OCI-M2 (cell line): ENCODE measurements around the gene ADCK2.
"Not testable (repeated sequence)": the region's sequence is repeated elsewhere in the genome, so short reads cannot be mapped to it uniquely, and the experiment has no call there.

Experiments used
- DNase-seq: peaks from one replicate; lab custom pipeline; 2025; ENCODE audit not compliant: unreplicated experiment; lab: John Stamatoyannopoulos, UW

The ADCK2 gene

DNA sequence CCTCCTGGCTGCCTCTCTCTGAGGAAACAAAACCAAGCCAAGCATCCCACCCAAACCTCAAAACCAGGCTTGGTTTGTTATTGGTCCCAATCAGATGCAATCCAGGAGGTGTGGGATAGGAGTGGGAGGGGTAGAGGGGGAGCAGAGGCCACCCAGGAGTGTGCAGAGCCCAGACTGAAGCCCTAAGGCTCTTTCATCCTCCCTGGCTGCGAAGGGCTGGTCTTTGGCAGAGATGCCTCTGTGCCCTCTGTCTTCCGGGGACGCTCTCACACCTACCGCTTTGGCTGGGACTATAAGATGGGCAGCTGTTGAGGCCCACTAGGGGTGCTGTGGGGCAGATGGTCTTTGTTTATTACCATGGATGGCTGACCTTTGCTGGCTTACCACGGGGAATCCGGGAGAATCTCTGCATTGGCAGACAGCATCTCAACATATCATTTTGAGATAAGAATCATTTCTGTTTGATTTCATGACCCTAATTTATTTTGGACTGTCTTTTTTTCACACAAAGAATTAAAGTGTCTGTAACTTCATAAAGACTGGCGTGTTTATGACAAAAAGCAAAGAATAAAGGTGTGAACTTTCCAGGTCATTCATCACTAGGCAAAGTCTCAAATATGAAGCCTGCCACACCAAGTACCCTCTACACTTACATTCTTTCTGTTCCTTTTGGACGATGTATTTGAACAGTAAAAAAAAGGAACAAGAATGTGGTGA is 25.7 kb upstream of the ADCK2 start:
- no peak for DNase-seq

DNA sequence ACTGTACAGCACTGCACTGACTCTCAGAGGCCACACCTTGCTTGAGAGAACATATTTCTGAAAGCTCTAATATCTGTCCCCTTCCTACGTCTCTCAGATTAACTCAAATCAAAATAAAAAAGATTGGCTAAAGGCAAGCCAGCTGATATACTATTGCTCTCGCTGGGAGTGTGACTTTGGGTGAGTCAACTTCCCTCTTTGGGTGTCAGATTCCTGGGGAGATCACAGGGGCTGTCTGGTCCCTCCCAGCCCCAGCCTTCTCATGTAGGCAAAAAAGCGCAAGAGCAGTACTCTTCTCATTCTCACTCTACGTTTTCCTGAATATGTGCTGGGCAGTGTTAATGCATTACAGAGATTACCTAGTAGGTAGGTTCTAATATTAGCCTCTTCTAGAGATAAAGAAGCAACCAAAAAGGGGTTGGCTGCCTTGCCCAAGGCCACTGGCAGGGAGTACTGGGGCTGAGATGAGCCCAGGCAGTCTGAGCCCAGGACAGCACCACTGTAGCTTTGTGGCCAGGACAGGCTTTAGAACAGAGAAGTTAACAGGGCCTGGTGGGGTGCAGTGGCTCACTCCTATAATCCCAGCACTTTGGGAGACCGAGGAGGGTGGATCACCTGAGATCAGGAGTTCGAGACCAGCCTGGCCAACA is 23.1 kb upstream of the ADCK2 start:
- no peak for DNase-seq

DNA sequence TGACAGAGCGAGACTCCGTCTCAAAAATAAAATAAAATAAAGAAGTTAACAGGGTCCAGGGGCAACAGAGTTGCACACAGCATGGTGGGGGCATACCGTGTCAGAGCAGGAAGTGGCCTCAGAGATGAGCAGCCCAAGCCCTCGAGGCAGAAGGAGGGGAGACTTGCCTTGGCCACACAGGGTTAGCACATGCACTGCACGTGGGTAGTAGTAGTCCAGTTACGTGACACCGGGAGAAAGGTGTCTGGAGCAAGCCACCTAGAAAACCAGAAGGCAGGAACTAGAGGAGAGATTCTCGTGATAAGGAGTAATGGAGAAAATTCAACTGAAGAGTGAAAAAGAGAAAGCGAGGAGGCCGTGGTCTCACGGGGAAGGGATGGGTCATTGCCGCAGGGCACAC is 22.4 kb upstream of the ADCK2 start:
- no peak for DNase-seq

DNA sequence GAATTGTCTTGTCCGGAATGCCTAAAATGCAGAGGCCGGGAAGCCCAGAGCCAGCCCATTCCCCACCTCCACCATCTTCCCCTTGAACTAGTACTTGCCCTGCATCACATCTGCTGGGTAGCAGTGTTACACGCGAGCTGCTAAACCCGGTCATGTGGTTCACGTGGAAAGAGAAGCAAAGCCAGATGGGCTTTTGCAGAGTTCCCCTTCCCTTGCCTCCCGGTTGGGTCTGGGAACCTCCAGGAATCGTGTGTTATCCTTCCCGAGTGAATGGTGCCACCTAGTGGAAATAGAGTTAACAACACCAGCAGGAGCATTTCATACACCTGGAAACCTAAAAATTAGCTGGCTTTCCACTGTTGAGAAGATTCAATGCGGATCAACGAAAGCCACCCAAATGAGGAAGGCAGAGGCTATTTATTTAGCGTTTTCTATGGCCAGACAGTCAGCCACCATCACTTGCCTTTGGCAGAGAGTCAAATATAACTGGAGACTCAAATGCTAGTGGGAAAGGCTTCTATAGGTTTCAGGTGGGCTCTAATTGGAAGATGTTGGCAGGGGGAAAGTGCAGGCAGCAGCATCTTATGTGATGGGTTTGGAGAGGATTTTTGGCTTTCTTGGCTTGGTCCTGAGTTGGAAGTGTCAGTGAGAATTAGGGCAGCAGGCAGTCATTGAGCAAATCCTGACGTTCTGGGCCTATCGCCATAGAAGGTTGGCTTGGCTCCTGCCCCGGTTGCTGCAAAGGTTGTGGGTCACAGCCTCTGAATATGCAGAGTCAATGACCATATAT is 19.2 kb upstream of the ADCK2 start:
- DNase-seq, result peak; percentile 50

DNA sequence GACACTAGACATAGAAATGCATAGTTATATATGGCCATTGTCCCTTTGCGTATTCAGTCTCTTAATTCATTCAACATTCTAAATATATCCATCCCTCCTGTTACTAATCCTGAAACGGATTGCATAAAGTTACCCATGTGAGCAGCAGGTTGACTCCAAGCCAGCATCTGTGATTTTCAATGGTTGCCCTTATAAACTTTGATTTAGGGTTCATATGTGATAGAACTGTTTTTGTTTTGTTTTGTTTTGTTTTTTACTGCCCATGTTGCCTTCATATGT is 18.7 kb upstream of the ADCK2 start:
- DNase-seq, result no peak

DNA sequence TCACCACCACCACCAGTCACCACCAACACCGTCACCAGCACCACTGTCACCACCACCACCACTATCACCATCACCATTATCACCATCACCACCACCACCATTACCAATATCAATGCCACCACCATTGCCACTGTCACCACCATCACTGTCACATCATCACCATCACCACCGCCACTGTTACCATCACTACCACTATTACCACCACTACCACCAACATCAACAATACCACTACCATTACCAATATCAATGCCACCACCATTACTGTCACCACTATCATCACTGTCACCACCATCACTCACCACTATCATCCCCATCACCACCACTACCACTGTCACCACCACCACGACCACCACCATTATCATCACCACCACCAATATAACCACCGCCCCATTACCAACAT is 18.1 kb upstream of the ADCK2 start:
- DNase-seq, result no peak

DNA sequence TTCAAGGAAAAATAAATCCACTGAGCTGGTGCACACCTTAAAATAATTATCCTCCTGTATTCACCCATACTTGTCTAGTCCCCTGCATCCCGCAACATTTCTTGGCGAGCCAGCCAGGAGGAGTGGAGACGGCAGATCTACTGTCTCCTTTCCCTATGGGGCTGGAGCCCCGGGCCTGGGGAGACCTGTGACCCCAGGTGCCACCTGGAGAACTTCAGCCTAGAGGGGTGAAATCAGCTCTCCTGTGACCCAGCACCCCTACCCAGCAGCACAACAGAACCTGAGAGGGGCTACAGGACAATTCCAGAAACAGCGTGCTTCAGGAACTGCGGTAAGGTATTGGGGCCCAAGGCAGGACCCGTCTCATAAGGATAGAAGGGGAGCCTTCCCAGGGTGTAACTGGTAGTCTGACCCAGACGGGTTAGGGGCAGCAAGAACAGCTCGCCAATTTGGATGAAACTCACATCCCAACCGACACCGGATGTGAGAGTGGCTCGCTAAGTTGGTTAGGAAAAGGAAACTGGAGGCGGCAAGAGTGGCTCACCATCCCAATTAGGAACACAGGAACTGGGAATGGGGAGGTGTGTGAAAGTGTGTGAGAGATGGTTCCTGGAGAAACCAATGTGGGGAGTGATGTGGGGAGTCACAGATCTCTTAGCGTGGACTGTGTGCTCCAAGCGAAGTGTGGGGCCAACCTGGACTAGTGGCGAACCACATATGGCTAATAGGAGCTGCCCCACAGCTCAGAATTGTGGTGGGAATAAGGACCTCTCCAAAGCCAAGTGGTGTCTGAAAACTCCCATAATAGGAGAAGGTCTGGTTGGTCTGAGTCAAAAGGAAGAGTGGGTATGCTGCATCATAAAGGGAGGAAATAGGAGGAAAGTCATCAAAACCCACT is 17.0 kb upstream of the ADCK2 start:
- no peak for DNase-seq

DNA sequence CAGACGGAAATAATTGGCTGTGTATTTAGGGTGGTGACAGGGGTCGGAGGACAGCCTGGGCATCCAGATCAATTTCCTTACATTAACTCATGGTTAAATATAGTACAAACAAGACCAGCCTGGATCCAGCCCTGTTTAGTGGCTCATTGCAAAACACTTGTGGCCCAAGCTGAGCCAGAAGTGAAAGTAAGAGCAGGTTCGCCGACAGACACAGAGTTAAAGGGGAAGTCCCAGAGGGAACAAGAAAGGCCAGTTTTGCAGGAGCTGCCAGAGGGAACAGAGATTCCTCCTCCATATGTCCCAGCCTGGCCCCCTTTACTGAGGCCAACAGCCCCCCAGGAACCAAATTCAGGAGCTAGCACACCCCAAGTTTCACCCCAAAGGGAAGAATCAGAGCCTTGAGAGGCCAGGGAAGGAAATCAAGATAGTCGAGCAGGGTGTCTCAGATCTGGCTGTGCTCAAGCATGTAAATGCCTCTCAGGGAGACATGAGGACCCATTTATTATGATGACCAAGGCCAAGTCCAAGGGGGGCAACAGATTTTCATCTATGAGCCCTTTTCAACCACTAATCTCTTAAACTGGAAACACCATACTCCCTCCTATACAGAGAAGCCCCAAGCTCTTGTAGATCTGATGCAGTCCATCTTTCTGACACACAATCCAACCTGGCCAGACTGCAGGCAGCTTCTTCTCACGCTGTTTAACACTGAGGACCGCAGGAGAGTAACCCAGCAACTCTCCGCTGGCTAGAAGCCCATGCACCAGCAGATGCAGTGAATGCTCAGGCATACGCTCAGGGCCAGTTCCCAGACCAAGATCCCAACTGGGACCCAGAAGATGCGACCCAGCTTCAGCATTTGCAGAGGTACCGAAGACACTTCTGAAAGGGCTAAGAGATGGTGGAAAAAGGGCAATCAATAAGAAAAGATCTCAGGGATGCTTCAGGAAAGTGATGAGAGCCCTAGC is 15.9 kb upstream of the ADCK2 start:
- DNase-seq, result no peak

DNA sequence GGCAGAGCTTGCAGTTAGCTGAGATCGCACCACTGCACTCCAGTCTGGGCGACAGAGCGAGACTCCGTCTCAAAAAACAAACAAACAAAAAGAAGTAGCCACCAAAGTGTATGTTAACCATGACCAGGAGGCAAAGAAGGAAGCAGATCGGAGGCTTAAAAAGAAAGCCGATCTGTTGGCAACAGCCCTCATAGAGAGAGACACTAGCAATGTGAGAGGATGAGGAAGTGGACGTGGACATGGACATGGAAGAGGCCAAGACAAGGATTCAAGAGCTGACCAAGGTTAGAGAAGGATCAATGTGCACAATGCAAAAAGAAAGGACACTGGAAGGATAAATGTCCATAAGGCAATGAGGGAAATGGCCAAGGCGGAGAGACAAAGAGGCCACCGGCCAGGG is 14.9 kb upstream of the ADCK2 start:
- no peak for DNase-seq

DNA sequence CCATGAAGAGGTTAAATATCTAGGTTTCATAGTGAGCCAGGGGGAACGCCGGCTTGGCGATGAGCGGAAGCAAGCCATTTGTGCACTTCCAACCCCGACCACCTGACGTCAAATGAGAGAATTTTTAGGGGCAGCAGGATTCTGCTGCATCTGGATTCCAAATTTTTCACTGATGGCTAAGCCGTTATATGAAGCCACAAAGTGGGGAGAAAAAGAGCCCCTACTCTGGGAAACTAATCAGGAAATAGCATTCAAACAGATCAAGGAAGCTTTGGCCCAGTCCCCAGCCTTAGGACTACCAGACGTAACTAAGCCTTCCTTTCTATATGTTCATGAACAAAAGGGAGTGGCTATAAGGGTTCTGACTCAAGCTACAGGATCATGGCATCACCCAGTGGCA is 12.9 kb upstream of the ADCK2 start:
- no peak for DNase-seq

DNA sequence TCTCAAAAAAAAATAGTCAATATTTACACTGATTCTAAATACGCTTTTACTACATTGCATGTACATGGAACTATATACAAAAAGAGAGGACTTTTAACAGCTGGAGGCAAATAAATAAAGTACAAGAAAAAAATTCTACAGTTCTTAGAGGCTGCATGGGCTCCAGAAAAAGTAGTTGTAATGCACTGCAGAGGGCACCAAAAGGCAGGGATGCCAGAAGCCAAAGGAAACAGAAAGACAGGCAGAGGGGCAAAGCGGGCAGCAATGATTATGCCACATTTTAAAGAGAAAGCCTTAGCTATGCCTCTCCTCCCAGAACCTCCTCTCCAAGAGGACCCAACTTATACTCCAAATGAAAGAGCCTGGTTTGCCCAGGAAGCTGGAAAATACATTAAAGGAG is 11.6 kb upstream of the ADCK2 start:
- no peak for DNase-seq

DNA sequence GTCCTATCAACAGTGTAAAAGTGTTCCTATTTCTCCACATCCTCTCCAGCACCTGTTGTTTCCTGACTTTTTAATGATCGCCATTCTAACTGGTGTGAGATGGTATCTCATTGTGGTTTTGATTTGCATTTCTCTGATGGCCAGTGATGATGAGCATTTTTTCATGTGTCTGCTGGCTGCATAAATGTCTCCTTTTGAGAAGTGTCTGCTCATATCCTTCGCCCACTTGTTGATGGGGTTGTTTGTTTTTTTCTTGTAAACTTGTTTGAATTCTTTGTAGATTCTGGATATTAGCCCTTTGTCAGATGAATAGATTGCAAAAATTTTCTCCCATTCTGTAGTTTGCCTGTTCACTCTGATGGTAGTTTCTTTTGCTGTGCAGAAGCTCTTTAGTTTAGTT is 9.8 kb upstream of the ADCK2 start:
- DNase-seq, result not testable (repeated sequence)

DNA sequence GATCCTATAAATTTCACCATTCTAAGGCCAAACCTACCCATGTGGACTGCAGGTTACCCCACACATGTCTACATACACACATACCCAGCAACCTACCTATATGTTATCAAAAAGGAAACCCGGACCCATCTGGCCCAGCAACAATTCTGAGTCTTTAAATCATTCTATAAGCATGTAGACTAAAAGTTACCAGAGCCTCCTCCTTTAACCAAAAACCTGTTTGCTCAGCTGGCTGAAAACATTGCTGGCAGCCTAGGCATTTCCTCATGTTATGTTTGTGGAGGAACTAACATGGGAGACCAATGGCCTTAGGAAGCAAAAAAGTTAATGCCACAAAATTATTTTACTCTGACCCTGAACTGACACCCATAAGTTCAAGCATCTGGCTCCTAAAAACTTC is 5.3 kb upstream of the ADCK2 start:
- no peak for DNase-seq

DNA sequence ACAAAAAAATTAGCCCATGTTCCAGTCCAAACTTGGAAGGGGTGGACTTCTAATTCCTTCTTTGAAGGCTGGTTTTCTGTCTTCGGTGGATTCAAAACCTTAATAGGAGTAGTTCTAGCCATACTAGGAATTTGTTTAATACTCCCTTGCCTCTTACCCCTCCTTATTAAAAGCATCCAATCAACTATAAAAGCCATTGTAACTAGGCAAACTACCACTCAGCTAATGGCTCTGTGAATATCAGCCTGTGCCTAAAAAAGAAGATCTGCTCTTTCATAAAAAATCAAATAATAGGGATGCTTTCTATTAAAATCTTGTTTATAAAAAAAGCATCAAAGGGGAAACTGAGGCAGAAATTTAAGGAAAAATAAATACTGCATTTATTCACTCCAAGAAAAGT is 4.1 kb upstream of the ADCK2 start:
- DNase-seq, result no peak

DNA sequence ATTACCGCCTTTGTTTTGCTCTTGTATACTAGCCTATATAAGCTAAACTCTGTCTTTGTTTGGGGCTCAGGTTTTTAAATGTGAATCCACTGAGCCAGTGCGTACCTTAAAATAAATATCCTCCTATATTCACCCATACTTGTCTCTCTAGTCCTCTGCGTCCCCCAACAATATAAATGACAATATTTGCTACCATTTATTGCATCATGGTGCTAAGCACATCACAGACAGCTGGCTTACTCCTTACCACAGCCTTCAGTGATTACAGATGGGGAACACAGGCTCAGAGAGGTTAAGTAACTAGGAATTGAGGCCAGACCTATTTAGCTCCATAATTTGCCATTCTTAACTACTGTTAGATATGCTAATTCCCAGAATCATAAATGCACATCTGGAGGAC is 3.4 kb upstream of the ADCK2 start:
- no peak for DNase-seq

DNA sequence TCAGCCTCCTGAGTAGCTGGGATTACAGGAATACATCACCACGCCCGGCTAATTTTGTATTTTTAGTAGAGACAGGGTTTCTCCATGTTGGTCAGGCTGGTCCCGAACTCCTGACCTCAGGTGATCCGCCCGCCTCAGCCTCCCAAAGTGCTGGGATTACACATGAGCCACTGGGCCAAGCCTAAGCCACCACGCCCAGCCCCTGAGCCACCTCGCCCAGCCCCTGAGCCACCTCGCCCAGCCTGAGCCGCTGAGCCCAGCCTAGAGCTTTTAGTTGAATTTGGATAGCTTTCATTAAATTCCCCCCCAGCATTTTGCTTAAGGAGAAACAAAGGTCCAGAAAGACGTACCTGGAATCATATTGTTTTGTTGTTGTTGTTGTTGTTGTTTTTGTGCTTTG is 2.9 kb upstream of the ADCK2 start:
- DNase-seq, result not testable (repeated sequence)

DNA sequence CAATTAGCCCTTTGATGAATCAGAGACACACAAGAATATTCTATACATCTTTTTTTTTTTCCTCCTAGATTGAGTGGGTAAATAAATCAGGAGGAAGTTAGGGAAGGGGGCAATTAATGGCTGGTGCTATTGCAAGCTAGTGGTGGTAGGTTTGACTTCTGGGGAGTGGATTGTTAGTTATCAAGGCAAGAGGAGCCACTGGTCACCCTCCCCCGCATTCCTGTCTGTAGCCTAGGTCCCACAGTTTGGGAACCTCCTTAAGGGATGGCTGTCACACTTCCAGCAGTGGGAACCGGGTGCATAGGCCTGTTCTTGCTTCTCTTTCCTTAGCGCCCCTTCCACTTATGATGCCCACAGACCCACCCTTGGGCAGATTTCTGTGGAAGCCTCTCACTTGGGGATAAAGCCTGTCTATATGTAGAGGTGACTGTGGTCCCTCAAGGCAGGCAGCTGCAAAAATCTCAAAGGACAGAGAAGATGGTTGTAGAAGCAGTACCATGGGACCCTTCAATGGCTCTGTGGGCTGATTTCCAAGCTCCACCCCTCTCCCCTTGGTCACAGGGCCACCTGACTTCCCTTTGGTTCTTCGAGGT is 2.3 kb upstream of the ADCK2 start:
- DNase-seq, result no peak

DNA sequence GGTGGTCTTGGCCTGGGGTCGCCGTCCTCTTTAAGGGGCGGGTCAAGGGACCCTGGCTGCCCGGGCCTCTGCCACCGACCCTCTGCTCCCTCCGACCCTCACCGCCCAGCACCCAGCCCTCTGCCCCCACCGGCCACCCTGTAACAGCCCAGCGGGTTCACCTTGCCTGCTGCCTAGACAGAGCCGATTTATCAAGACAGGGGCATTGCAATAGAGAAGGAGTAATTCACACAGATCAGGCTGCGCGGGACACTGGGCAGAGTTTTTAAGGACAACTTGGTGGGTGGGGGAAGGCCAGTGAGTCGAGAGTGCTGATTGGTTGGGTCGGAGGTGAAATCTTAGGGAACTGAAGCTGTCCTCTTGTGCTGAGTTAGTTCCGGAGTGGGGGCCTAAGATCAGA is 779 bp upstream of the ADCK2 start:
- DNase-seq, result no peak

DNA sequence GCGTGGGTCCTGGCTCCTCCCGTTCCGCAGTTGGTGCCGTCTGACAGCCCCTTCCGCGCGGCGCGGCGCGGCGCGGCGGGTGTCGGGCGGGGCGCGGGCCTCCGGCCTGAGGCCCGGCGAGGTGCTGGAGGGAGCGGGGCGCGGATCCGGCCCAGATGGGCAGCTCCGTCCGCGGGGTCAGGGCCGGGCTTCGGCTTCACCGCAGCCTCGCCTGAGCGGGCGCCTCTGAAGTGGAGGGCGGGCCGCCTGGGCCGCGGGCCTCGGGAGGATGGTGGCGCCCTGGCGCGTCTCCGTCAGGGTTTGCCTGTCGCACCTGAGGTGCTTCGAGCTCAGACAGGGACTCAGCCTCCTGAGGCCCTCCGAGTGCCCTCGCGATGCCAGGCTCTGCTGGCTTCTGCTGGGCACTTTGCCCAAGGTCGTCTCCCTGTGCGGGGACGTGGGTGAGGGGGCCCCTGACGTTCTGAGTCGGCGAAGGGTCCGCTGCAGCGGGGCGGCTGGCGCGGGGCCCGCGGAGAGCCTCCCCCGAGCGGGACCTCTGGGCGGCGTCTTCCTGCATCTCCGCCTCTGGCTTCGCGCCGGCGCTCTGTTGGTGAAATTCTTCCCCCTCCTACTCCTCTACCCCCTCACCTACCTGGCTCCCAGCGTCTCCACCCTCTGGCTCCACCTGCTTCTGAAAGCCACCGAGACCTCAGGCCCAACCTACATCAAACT is 473 bp downstream of the ADCK2 start:
- no peak for DNase-seq
